Large intestine (tissue), 3 donors: ENCODE data around the gene CRYBB1. TPM values are rescaled to one million over a fixed set of nuclear protein-coding genes. Genes with fewer than 3 reads are reported as not detected.

ENCODE experiments used
- DNase-seq, 2 donors: peaks; one replicate each; pipeline versions ENCODE4 v3.0.0 to v3.0.0-alpha.2; 2013
- H3K27ac ChIP-seq: one replicate; pipeline ENCODE4 v1.5.1; 2013; ENCODE audit warnings: low read length
- H3K27me3 ChIP-seq: 2 replicates; pipeline ENCODE4 v1.6.1; 2013; ENCODE audit warnings: low read length; ENCODE audit not compliant: control insufficient read depth, insufficient read depth
- H3K36me3 ChIP-seq: 2 replicates; pipeline ENCODE4 v1.6.1; 2013; ENCODE audit warnings: low read length; ENCODE audit not compliant: control insufficient read depth, insufficient read depth
- H3K4me1 ChIP-seq: one replicate; pipeline ENCODE4 v1.6.1; 2013; ENCODE audit warnings: low read length; ENCODE audit not compliant: control insufficient read depth, insufficient read depth
- H3K4me3 ChIP-seq: one replicate; pipeline ENCODE4 v1.5.1; 2013; ENCODE audit warnings: low read length
- H3K9me3 ChIP-seq: one replicate; pipeline ENCODE4 v1.6.1; 2013; ENCODE audit warnings: mild to moderate bottlenecking, low read depth, low read length, moderate library complexity; ENCODE audit not compliant: control insufficient read depth
- WGBS: methylation state at CpG from one replicate; pipeline ENCODE4 v1.1.5; 2013; ENCODE audit warnings: low lambda C conversion rate; ENCODE audit not compliant: insufficient coverage; 5-methylcytosine and 5-hydroxymethylcytosine counted together
- polyA plus RNA-seq: library from polyadenylated mRNA; unstranded; fragments of 120-200 nt; gene quantifications from one replicate; pipeline ENCODE4 v1.2.1, GENCODE V29; 2013

The CRYBB1 gene
- polyA plus RNA-seq, 1 donor = 0.73 TPM

DNA sequence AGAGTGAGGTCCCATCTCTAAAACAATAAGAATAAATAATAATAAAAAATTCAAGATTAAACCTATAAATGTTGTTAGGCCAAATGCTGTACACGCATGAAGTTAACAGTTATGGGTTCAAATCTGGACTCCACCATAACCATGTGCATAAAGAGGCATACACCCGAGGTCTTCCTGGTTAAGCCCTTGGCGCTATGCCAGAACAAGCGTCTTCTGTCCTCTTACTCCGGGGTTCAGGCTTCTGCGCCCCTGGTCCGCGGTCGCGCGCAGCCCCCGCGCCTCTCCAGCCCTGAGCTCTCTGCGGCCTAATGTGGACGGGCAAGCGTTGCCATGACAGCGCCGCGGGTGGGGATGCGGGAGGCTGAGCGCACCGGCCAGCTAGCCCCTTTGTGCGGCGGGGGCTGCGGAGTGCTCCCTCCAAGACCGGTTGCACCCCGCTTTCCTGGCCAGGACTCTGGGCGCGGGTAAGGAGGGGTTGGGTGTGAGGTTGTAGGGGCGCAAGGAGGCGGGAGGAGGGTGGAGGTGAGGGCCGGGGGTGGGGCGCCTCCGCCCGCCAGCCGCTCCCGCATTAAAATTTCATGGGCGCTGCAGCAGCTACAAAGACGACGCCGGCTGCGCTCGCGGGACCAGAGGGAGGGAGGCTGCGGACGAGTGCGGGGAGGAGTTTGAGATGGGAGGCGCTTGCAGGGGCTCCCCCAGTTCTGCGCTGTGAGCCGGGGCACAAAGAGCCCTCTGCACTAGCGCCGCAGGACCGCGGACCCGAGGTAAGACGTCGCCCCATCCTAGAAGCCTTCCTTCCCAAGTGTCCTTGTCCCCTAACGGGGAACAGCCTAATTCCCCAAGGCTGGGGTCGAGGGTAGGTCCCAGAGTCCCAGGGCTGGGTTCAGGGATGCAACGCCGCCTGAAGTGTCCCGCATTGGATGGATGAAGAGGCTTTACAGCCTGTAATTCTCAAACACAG, 39.3 kb upstream of the CRYBB1 start, which contains the start of gene MIAT:
MIAT (plus strand) TSS at position 698 of the 961 bp plus-strand sequence.
- peak within 1 kb of the TSS; percentile 23 for H3K4me3 ChIP-seq
- H3K4me1 ChIP-seq = peaks cover 10% of the 10 kb centered on the region
- WGBS = no CpG with 5 or more reads among the region's 62 CpGs
- no peaks in the 10 kb centered on the region for H3K36me3 ChIP-seq
- H3K27ac ChIP-seq = no peak within 1 kb of the TSS
- H3K9me3 ChIP-seq = peaks cover 7% of the 10 kb centered on the region
- H3K27me3 ChIP-seq = peaks cover 83% of the 10 kb centered on the region
- DNase-seq = no peak

DNA sequence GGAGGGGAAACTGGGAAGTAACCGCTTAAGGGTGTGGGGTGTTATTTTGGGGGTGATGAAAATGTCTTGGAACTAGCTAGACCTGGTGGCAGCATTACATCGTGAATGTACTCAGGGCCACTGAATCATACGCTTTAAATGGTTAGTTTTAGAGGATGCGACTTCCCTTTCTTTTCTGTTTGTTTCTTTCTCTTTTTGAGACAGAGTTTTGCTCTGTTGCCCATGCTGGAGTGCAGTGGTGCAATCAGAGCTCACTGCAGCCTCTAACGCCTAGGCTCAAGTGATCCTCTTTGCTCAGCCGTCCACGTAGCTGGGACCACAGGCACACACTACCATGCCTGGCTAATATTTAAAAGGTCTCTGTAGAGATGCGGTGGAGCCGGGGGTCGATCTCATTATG, 34.0 kb upstream of the CRYBB1 start:
- H3K4me1 ChIP-seq = no peaks in the 10 kb centered on the region
- DNase-seq = no peak
- no peak overlapping the region for H3K4me3 ChIP-seq
- H3K9me3 ChIP-seq = no peaks in the 10 kb centered on the region
- H3K36me3 ChIP-seq = no peaks in the 10 kb centered on the region
- H3K27ac ChIP-seq = no peak overlapping the region
- no CpG with 5 or more reads among the region's 10 CpGs for WGBS
- H3K27me3 ChIP-seq = peaks cover 83% of the 10 kb centered on the region

DNA sequence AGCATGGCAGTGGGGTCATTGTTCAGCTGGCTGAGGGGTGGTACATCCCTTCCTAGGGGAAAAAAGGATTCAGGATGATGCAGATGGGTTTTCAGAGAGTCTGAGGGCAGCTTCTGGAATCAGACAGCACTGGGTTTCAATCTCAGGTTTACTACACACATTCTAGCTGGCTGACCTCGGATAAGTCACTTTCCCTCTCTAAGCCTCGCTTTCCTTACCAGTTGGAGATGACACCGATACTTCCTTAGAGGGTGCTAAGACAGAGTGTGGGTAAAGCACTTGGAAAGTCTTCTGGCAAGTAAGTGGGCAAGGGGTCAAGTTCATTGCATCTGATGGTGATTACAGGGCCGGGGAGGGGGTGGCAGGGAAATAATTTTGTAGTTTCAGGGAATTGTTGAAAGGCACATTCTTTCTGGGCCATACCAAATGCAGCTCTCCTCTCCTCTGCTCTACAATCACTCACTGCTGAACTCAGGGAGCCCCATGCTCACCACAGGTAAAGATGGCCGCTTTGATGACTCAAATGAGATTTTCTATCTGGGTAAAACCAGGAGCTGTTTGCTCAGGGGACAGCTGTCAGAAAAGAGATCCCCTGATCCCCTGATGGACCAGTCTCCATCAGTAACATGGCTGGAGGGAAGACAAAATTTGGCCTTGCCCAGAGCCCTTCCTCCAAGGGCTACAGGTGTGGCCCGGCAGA, 33.0 kb upstream of the CRYBB1 start:
- H3K27me3 ChIP-seq = peaks cover 77% of the 10 kb centered on the region
- H3K4me1 ChIP-seq = no peaks in the 10 kb centered on the region
- no CpG with 5 or more reads among the region's 6 CpGs for WGBS

DNA sequence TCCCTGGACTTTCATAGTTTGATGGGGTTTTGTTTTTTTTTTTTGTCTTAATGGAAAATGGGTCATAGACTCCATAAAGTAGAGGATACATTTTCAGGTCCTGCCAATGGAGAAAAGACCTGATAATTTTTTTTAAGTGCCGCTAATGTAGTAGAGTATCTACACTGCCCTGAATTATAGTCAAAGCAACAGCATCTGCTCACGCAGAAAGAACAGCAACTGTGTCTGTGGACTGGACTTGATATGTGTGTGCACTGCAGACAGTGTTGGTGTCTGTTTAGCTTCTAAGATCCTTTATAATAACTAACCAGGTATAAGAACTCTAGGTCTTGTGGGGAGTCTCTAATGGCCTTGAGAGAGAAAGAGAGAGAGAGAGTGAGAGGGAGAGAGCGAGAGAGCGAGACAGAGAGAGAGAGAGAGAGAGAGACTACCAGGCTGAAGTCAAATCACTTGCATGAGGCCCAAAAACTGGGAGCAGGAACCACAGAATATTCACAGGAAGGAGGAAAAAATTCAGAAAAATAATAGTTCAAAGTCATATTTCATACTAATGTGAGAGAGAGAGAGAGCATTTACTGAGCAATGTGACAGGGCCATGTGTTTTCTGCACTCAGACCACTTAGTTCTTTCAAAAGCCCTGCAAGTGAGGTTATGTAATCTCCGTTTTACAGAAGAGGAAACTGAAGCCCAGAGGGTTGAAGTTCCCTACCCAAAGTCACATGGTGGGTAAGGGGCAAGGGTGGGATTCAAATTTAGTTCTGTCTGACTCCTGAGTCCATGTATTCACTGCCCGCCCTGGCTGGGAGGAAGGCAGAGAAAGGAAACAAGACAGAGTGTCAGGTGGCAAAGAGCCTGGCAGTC, 30.9 kb upstream of the CRYBB1 start:
- H3K27me3 ChIP-seq = peaks cover 59% of the 10 kb centered on the region
- H3K9me3 ChIP-seq = no peaks in the 10 kb centered on the region
- no peaks in the 10 kb centered on the region for H3K36me3 ChIP-seq
- WGBS = 88% methylated on average over 2 of the region's 6 CpGs
- H3K4me1 ChIP-seq = peaks cover 8% of the 10 kb centered on the region
- H3K27ac ChIP-seq = no peak overlapping the region
- H3K4me3 ChIP-seq = no peak overlapping the region
- no peak for DNase-seq

More for the DNA sequence above, 33.0 kb upstream of the CRYBB1 start:
- Histone ChIP-seq H3K27ac (no peak overlapping the region), H3K9me3 (no peaks in the 10 kb centered on the region), H3K36me3 (no peaks in the 10 kb centered on the region), H3K4me3 (no peak overlapping the region)
- no peak for DNase-seq

DNA sequence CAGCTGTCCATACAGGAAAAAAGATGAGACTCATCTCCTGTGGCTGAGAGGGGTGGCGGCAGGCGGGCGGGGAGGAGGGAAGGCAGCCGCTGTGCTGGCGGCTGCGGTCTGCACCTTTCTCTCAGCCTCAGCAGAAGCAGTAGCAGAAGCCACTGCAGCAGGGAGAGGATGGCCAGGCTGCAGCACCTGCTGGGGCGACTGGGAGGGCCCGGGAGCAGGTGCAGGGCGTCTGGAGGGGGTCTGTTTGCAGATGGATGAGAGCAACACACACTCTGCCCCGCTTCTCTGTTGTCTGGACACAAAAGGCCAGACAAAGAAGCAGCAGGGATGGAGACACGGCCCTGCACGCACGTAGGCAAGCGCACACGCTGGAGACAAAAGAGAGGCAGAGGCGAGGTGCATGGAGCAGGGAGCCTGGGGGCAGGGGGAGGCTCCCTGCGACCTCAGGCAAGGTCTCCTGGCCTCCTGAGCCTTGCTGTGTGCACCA, 30.2 kb upstream of the CRYBB1 start:
- H3K36me3 ChIP-seq = no peaks in the 10 kb centered on the region
- no CpG with 5 or more reads among the region's 17 CpGs for WGBS
- H3K4me1 ChIP-seq = peaks cover 11% of the 10 kb centered on the region
- no peak for DNase-seq
- no peak overlapping the region for H3K27ac ChIP-seq
- no peak overlapping the region for H3K4me3 ChIP-seq
- no peaks in the 10 kb centered on the region for H3K9me3 ChIP-seq
- H3K27me3 ChIP-seq = peaks cover 55% of the 10 kb centered on the region

DNA sequence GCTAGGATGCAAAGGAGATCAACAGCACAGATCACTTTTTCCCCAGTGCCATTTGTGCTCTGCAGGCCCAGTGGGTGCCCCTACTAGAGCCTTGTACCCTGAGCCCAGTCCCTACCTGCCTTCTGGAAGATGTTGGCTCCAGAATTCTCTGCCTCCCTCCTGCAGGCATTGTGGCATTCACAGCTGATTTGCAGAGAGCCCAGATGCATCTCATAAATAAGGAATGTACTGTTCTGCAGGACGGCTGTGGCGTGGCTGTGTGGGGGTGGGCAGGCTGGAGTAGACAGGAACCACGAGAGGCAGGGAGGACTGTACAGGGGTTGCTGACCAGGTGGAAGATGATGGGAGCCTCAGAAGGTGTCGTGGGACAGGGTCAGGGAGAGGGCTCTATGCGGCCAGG, 28.3 kb upstream of the CRYBB1 start:
- DNase-seq = no peak
- peaks cover 16% of the 10 kb centered on the region for H3K4me1 ChIP-seq
- no CpG with 5 or more reads among the region's 5 CpGs for WGBS

DNA sequence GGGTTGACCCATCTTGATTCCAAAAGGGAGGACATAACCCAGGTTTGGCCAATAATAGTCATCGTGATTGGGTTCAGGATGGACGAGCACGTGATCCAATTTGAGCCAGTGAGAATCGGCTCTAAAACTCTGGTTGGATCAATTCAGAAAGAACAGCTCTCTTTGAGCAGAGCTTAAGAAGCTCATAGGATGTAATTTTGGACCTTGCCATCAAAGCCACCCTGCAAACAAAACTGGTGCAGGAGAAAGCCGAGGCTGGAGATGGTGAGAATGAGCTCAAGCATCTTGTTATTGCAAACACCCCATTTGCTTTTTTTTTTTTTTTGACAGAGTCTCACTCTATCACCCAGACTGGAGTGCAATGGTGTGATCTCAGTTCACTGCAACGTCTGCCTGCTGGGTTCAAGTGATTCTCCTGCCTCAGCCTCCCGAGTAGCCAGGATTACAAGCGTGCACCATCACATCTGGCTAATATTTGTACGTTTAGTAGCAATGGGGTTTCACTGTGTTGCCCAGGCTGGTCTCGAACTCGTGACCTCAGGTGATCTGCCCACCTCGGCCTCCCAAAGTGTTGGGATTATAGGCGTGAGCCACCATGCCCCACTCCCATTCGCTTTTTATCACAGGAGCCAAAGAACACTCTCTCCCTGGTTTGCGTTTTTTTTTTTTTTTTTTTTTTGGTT, 25.7 kb upstream of the CRYBB1 start:
- H3K4me3 ChIP-seq = no peak overlapping the region
- H3K9me3 ChIP-seq = no peaks in the 10 kb centered on the region
- no peaks in the 10 kb centered on the region for H3K36me3 ChIP-seq
- peaks cover 17% of the 10 kb centered on the region for H3K27me3 ChIP-seq
- DNase-seq = no peak
- no peak overlapping the region for H3K27ac ChIP-seq
- WGBS = 85% methylated on average over 2 of the region's 15 CpGs
- H3K4me1 ChIP-seq = peaks cover 16% of the 10 kb centered on the region

More for the DNA sequence above, 28.3 kb upstream of the CRYBB1 start:
- H3K27me3 ChIP-seq = peaks cover 39% of the 10 kb centered on the region
- H3K27ac ChIP-seq = no peak overlapping the region
- no peaks in the 10 kb centered on the region for H3K36me3 ChIP-seq
- H3K9me3 ChIP-seq = no peaks in the 10 kb centered on the region
- H3K4me3 ChIP-seq = no peak overlapping the region

DNA sequence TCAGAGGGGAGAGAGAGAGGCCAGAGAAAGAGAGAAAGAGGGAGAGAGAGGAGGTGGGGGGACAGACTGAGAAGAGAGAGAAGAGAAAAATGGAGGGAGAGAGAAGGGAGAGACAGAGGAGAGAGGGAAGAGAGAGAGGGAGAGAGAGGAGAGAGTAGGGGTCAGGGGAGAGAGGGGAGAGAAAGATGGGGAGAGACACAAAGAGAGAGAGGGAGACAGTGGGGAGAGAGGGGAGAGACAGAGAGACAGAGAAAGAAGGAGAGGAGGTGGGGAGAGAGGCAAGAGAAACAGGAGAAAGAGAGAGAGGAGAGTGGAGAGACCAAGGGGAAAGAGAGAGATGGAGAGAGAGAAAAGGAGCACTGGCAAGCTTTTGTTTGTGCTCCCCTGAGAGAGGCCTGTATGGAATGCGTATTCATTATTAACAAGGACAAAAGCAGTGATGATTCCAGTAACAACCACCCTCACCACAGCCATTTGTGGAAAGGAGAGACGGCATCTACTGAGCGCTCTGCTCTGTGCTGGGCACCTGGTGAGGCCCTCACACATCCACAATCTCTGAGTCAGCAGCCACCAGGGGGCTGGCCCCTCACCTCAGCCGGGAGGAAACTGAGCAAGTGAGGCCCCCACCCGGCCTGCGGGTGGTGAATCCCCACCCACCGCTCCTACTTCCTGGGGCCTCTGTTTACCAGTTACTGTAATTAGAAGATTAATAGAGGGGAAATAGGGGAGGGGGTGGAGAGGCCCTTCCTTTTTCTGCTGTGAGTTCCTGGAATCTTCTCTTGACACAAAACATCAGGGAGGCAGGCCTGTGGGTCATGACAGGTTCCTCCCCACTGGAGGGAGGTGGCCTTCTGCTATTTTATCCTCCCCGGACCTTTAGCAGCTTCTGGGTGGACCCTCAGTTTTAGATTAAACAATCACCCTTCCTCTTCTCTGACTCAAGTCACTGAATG, 24.9 kb upstream of the CRYBB1 start:
- DNase-seq = peak; percentile 23 to 51
- no peaks in the 10 kb centered on the region for H3K36me3 ChIP-seq
- H3K4me3 ChIP-seq = no peak overlapping the region
- no peak overlapping the region for H3K27ac ChIP-seq
- H3K9me3 ChIP-seq = no peaks in the 10 kb centered on the region
- peaks cover 10% of the 10 kb centered on the region for H3K27me3 ChIP-seq
- WGBS = no CpG with 5 or more reads among the region's 8 CpGs
- peaks cover 16% of the 10 kb centered on the region for H3K4me1 ChIP-seq

DNA sequence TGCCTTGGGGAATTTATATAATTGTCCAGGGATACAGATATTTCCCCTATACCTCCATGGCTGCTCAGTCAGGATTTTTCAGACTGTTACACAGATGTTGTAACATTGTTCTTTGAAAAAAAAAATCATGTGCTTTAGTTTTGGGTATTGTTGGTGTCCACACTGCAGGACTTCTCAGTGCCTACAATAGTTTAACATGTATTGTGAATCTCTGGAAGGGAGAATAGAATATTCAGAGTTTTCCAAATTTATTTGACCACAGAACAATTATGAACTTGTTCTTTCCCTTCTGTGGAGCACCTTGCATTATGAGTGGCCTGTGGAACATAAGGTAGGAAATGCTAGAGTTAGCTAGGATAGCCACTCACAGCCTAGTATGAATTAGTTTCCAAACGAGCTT, 18.5 kb upstream of the CRYBB1 start:
- no peaks in the 10 kb centered on the region for H3K27me3 ChIP-seq
- DNase-seq = no peak
- H3K4me3 ChIP-seq = no peak overlapping the region
- H3K4me1 ChIP-seq = no peaks in the 10 kb centered on the region
- H3K9me3 ChIP-seq = no peaks in the 10 kb centered on the region
- no peaks in the 10 kb centered on the region for H3K36me3 ChIP-seq
- H3K27ac ChIP-seq = no peak overlapping the region
- 100% methylated on average over 1 of the region's 1 CpG for WGBS
